Endothelial cell of umbilical vein (primary cell): Measurements from ENCODE around the gene AP3M1. TPM values are rescaled to one million over a fixed set of nuclear protein-coding genes. Genes with fewer than 3 reads are reported as not detected.

Source experiments
- BruUV-seq: library from RNA; stranded (reverse); fragments of 400-500 nt; replicated peaks from 2 replicates; lab custom pipeline; 2021; lab: Mats Ljungman, UMichigan
- CTCF ChIA-PET: fragments of 300-600, 350-600 bp; sonication (Branson Sonifier 250); formaldehyde crosslinking; loops from one replicate; lab custom pipeline; 2021; ENCODE audit warnings: antibody characterized with exemption, inconsistent platforms; lab: Charles Lee
- POLR2A ChIA-PET: fragments of 300-600, 350-600 bp; sonication (Branson Sonifier 250); formaldehyde crosslinking; loops from one replicate; lab custom pipeline; 2021; ENCODE audit warnings: antibody characterized with exemption, inconsistent platforms; lab: Charles Lee
- DNase-seq: peaks from one replicate; pipeline ENCODE4 v3.0.0-alpha.2; 2011; ENCODE audit warnings: low read depth, low spot score
- FAIRE-seq: peaks from 2 replicates; lab custom pipeline; 2011; peaks lifted over from hg19 to GRCh38; lab: Jason Lieb, UNC
- H2AFZ ChIP-seq: 2 replicates; pipeline ENCODE4 v1.6.0; 2012; ENCODE audit warnings: low read depth, low read length, control low read depth, inconsistent platforms
- H3K27ac ChIP-seq: 2 replicates; pipeline ENCODE4 v1.5.1; 2011; ENCODE audit warnings: low read depth, mild to moderate bottlenecking, control low read depth, low read length, moderate library complexity; ENCODE audit not compliant: insufficient read depth
- H3K27me3 ChIP-seq, 2 experiments: 2 replicates each; pipeline versions ENCODE4 v1.6.0 to v1.6.1; 2011; ENCODE audit warnings: low read length in 2 of 2, mixed read lengths in 1 of 2; ENCODE audit not compliant: control insufficient read depth in 2 of 2, insufficient read depth in 2 of 2
- H3K36me3 ChIP-seq, 2 experiments: 2 replicates in 1 of 2; 3 replicates in 1 of 2; pipeline ENCODE4 v1.5.1; 2011; ENCODE audit warnings: low read length in 2 of 2, mild to moderate bottlenecking in 1 of 2, moderate library complexity in 1 of 2; ENCODE audit not compliant: control insufficient read depth in 2 of 2, insufficient read depth in 2 of 2; ENCODE audit errors: extremely low read depth in 1 of 2
- H3K4me1 ChIP-seq: 3 replicates; pipeline ENCODE4 v1.5.1; 2011; ENCODE audit warnings: mild to moderate bottlenecking, low read length; ENCODE audit not compliant: control insufficient read depth, insufficient read depth; ENCODE audit errors: extremely low read depth
- H3K4me2 ChIP-seq: 2 replicates; pipeline ENCODE4 v1.6.1; 2011; ENCODE audit warnings: low read length, control low read depth, mixed read lengths; ENCODE audit not compliant: insufficient read depth
- H3K4me3 ChIP-seq, 3 experiments: fragments of 200-600 bp in 1 of 3; sonication (generic), shearing (Covaris generic) in 1 of 3; replicated peaks in 1 of 3; 2 replicates each; pipeline ENCODE4 v1.5.1; 2011 to 2016; ENCODE audit warnings: control low read depth in 3 of 3, low read length in 3 of 3, mild to moderate bottlenecking in 2 of 3, inconsistent platforms in 1 of 3, low read depth in 1 of 3, moderate library complexity in 1 of 3; ENCODE audit not compliant: insufficient read depth in 1 of 3
- H3K79me2 ChIP-seq: 2 replicates; pipeline ENCODE4 v1.6.0; 2012; ENCODE audit warnings: low read length, inconsistent platforms; ENCODE audit not compliant: control insufficient read depth, insufficient read depth
- H3K9ac ChIP-seq: replicated peaks from 2 replicates; pipeline ENCODE3; 2011; ENCODE audit warnings: low read length, control low read depth; ENCODE audit not compliant: insufficient read depth; ENCODE audit errors: extremely low read depth
- H3K9me1 ChIP-seq: replicated peaks from 3 replicates; pipeline ENCODE4 v1.6.0; 2011; ENCODE audit warnings: mild to moderate bottlenecking, low read length; ENCODE audit not compliant: control insufficient read depth, insufficient read depth; ENCODE audit errors: extremely low read depth
- H3K9me3 ChIP-seq: replicated peaks from 2 replicates; pipeline ENCODE4 v1.5.1; 2012; ENCODE audit warnings: low read length, inconsistent platforms; ENCODE audit not compliant: control insufficient read depth, insufficient read depth
- H4K20me1 ChIP-seq: replicated peaks from 2 replicates; pipeline ENCODE3; 2011; ENCODE audit warnings: mild to moderate bottlenecking, low read length; ENCODE audit not compliant: control insufficient read depth, insufficient read depth; ENCODE audit errors: extremely low read depth
- EZH2 ChIP-seq: IDR thresholded peaks from 2 replicates; pipeline ENCODE4 v1.6.1; 2012; ENCODE audit warnings: borderline replicate concordance, low read depth, mild to moderate bottlenecking, moderate library complexity, low read length, inconsistent platforms; ENCODE audit not compliant: severe bottlenecking
- FOS ChIP-seq: IDR thresholded peaks from 2 replicates; pipeline ENCODE4 v1.6.1; 2011; ENCODE audit warnings: mild to moderate bottlenecking, low read length, moderate library complexity, borderline replicate concordance; ENCODE audit not compliant: insufficient read depth
- GATA2 ChIP-seq: IDR thresholded peaks from 2 replicates; pipeline ENCODE4 v1.7.0; 2011; ENCODE audit warnings: low read depth, mild to moderate bottlenecking, moderate library complexity, mixed read lengths, low read length; ENCODE audit not compliant: insufficient read length, insufficient read depth
- JUN ChIP-seq: IDR thresholded peaks from 2 replicates; pipeline ENCODE4 v1.6.1; 2011; ENCODE audit warnings: borderline replicate concordance, low read depth; ENCODE audit not compliant: insufficient read length, insufficient read depth
- MYC ChIP-seq: IDR thresholded peaks from one replicate; pipeline ENCODE4 v1.6.1; 2011; ENCODE audit warnings: mild to moderate bottlenecking, low read depth, low read length
- POLR2A ChIP-seq: IDR thresholded peaks from 2 replicates; pipeline ENCODE4 v1.6.1; 2012; ENCODE audit warnings: low read depth, mild to moderate bottlenecking, control low read depth, low read length
- POLR2AphosphoS5 ChIP-seq: IDR thresholded peaks from 2 replicates; pipeline ENCODE4 v1.6.1; 2012; ENCODE audit warnings: low read depth, mild to moderate bottlenecking, control low read depth, low read length, moderate library complexity; ENCODE audit not compliant: insufficient read depth
- dilution Hi-C: fragments of 300-500 bp; cut with MboI; formaldehyde crosslinking; loops from one replicate; pipeline ENCODE4 v1.15.0; 2019; ENCODE audit warnings: low sequenced_read_pairs; ENCODE audit not compliant: extremely low pct_ligation_motif_present
- intact Hi-C: fragments of 100-400 bp; cut with micrococcal nuclease; formaldehyde crosslinking; loops from one replicate; pipeline ENCODE4 v1.10.0; 2022
- polyA plus RNA-seq, 4 experiments: library from polyadenylated mRNA; depleted of rRNA in 3 of 4; stranded (reverse) in 3 of 4; unstranded in 1 of 4; fragments of >200 nt; gene quantifications; 2 replicates each; pipeline versions ENCODE4 v1.2.1 to v1.2.3, GENCODE V29; 2011 to 2012; ENCODE audit warnings: missing spikeins in 1 of 4
- total RNA-seq: library from RNA; stranded (reverse); gene quantifications from 2 replicates; pipeline ENCODE4 v1.2.3, GENCODE V29; 2021
- TF ChIP-seq, protein P1 (sequence below): IDR thresholded peaks from 2 replicates; pipeline ENCODE4 v1.6.1; 2011; ENCODE audit not compliant: insufficient read depth, insufficient read length
- TF ChIP-seq, protein P2 (sequence below), 2 donors: IDR thresholded peaks; 1 replicate in 1 of 2; 2 replicates in 1 of 2; pipeline ENCODE4 v1.5.1; 2011; ENCODE audit warnings: low read length in 2 of 2, mild to moderate bottlenecking in 2 of 2, moderate library complexity in 2 of 2, control low read depth in 1 of 2, inconsistent platforms in 1 of 2, low read depth in 1 of 2; ENCODE audit not compliant: insufficient read depth in 1 of 2; ENCODE audit errors: extremely low read depth in 1 of 2

AP3M1 gene
- total and polyA plus RNA-seq, 2 donors (not counting 3 experiments of a cell fraction or from before 2014, with no cell fraction given): 34.0 to 58.8 TPM

DNA sequence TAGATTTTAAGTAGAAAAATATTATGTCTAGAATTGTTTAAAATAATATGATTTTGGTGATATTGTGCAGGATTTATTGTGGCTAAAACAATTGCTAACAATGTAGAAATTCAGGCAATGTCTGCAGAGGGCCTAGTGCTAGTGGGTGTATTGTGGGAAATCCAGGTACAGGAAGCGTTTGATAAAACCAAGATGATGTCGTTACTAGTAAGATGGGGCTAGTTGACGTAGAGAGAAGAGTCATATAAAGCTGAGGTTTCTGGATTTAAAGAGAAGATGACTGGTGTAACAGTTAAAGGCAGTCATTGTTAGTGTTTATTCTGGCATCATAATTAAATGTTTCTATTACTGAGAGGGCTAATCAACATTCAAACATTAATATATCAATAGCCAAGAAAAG is 43.9 kb upstream of the AP3M1 start:
- Histone ChIP-seq H3K9me1 (no peaks in the 10 kb centered on the region), H3K4me1 (peaks cover 9% of the 10 kb centered on the region), H3K79me2 (peaks cover 79% of the 10 kb centered on the region), H3K36me3 (no peaks in the 10 kb centered on the region), H3K4me3 (no peak overlapping the region), H3K27ac (no peak overlapping the region), H3K9me3 (no peaks in the 10 kb centered on the region), H4K20me1 (no peaks in the 10 kb centered on the region), H2AFZ (no peak overlapping the region), H3K27me3 (no peaks in the 10 kb centered on the region), H3K9ac (no peak overlapping the region), H3K4me2 (no peak overlapping the region)
- POLR2A ChIA-PET: no interaction called here
- TF ChIP-seq GATA2 (no peak), FOS (no peak), JUN (no peak), EZH2 (no peak), MYC (no peak), POLR2AphosphoS5 (no peak), POLR2A (no peak)
- TF ChIP-seq, protein P1, sequence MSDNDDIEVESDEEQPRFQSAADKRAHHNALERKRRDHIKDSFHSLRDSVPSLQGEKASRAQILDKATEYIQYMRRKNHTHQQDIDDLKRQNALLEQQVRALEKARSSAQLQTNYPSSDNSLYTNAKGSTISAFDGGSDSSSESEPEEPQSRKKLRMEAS: no peak
- TF ChIP-seq, protein P2, sequence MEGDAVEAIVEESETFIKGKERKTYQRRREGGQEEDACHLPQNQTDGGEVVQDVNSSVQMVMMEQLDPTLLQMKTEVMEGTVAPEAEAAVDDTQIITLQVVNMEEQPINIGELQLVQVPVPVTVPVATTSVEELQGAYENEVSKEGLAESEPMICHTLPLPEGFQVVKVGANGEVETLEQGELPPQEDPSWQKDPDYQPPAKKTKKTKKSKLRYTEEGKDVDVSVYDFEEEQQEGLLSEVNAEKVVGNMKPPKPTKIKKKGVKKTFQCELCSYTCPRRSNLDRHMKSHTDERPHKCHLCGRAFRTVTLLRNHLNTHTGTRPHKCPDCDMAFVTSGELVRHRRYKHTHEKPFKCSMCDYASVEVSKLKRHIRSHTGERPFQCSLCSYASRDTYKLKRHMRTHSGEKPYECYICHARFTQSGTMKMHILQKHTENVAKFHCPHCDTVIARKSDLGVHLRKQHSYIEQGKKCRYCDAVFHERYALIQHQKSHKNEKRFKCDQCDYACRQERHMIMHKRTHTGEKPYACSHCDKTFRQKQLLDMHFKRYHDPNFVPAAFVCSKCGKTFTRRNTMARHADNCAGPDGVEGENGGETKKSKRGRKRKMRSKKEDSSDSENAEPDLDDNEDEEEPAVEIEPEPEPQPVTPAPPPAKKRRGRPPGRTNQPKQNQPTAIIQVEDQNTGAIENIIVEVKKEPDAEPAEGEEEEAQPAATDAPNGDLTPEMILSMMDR (IDR thresholded peaks at IDR 0.05; ENCODE audit: extremely low read depth in 1 of 2, insufficient read depth in 1 of 2, low read depth in 1 of 2, low read length in 2 of 2): no peak
- dilution Hi-C loops: no loop called here
- CTCF ChIA-PET: no interaction called here
- intact Hi-C loops: no loop called here
- no peak for FAIRE-seq
- DNase-seq: no peak
- BruUV-seq: no TSS peak
